Measurements from ENCODE around the gene SORCS2.

DNA sequence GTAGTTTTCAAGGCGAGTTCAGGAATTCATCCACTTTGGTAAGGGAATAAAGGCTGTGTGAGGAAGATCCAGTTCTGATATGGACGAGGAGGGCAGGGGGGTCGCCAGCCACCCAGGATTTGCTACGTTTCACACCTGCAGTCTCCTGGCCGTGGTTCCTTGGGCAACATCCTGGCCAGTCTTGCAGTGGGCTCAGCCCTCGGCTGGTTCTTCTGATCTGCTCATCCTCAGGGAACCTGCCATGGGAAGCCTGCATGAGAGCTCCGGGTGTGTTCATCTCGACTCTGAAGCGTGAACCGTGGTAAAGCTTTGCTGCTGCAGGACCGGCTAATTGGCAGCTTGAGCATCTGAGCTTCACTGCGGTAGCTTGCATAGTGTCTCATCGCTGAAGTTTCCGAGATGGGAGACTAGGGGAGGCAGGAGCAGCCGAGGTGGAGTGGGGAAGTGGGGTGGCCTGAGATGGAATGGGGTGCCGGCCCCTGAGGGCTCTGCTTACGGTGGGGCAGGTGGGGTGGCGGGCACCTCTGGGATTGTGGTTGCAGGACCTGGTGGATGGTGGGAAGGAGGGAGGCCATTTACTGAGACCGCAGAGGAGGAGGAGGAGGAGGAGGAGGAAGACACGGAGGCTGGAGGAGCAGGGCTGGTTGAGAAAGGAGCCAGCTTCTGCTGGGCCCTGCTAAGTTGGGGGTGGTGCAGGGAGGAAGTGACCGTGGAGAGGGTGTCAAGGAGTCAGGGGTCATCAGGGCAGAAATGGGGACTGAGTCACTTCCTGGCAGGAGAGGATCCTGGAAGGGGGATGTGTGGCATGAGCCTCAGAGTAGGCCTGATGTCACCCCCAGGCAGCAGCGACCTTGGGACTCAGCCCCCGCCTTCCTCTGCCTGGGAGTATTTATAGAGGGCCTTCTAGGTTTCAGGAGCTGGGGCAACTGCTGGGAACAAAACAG is 455.5 kb downstream of the SORCS2 start:
- TF ChIP-seq POLR2A (IDR thresholded peaks at IDR 0.05; ENCODE audit: low read length) (no peak), GATA1 (IDR thresholded peaks at IDR 0.05; ENCODE audit: low read depth, low read length) (no peak)
